Activated CD4-positive, CD25-positive, alpha-beta regulatory T cell treated with anti-CD3 and anti-CD28 coated beads, Interleukin-2, amount 50 U/mL, for 24 hours (primary cell): ENCODE results near the gene DYSF.

Source experiments
- ATAC-seq, 2 donors: fragments of 150-1000 bp; cut with Tn5 transposase; one replicate each; pipeline ENCODE4 v1.10.0; 2021; ENCODE audit warnings: mild to moderate bottlenecking in 1 of 2, moderate library complexity in 1 of 2

Gene DYSF

GRCh38 chr2:71715241-71715750 is 261.9 kb downstream of the DYSF start:
- no peak for ATAC-seq

- ATAC-seq: no peak
These were observed 262.8 kb downstream of the DYSF start for GRCh38 chr2:71715951-71716696.

- no peak for ATAC-seq
These were observed 263.6 kb downstream of the DYSF start for GRCh38 chr2:71716697-71717624.

GRCh38 chr2:71718686-71719085 is 265.3 kb downstream of the DYSF start:
- ATAC-seq: no peak

GRCh38 chr2:71719520-71720282 is 266.3 kb downstream of the DYSF start:
- no peak for ATAC-seq

- no peak for ATAC-seq
These were observed 266.9 kb downstream of the DYSF start for GRCh38 chr2:71720283-71720560.

- ATAC-seq: no peak
These were observed 267.4 kb downstream of the DYSF start for GRCh38 chr2:71720596-71721361.

- ATAC-seq: no peak
These were observed 268.0 kb downstream of the DYSF start for GRCh38 chr2:71721362-71721665.

- no peak for ATAC-seq
These were observed 268.3 kb downstream of the DYSF start for GRCh38 chr2:71721669-71722068.

- no peak for ATAC-seq
These were observed 268.9 kb downstream of the DYSF start for GRCh38 chr2:71722286-71722685.

- no peak for ATAC-seq
These were observed 271.4 kb downstream of the DYSF start for GRCh38 chr2:71724793-71725192.

GRCh38 chr2:71725836-71726235 is 272.5 kb downstream of the DYSF start:
- ATAC-seq: no peak

GRCh38 chr2:71727562-71727961 is 274.2 kb downstream of the DYSF start:
- no peak for ATAC-seq

GRCh38 chr2:71728036-71728435 is 274.7 kb downstream of the DYSF start:
- no peak for ATAC-seq

GRCh38 chr2:71730785-71731383 is 277.5 kb downstream of the DYSF start:
- ATAC-seq: no peak

GRCh38 chr2:71734620-71735019 is 281.3 kb downstream of the DYSF start:
- ATAC-seq: no peak

GRCh38 chr2:71735676-71736075 is 282.3 kb downstream of the DYSF start:
- ATAC-seq: no peak
